NCI-H1436 treated with DMSO at 0.1 percent for 48 hours (cell line): ENCODE results near the gene ARMC3.
"Not testable (repeated sequence)": the region's sequence is repeated elsewhere in the genome, so short reads cannot be mapped to it uniquely, and the experiment has no call there.

ENCODE experiments used
- DNase-seq: peaks from one replicate; lab custom pipeline; 2025; lab: John Stamatoyannopoulos, UW

Gene ARMC3

GRCh38 chr10:22929053-22929452 is 1.2 kb downstream of the ARMC3 start:
- not testable (repeated sequence) for DNase-seq

GRCh38 chr10:22931948-22932347 is 4.1 kb downstream of the ARMC3 start:
- DNase-seq, result no peak

GRCh38 chr10:22932626-22933370 is 4.9 kb downstream of the ARMC3 start:
- DNase-seq, result no peak

- DNase-seq, result no peak
These were observed 6.9 kb downstream of the ARMC3 start for GRCh38 chr10:22934726-22935125.

GRCh38 chr10:22942437-22942836 is 14.6 kb downstream of the ARMC3 start:
- no peak for DNase-seq

GRCh38 chr10:22945934-22946673 is 18.3 kb downstream of the ARMC3 start:
- DNase-seq, result no peak

- no peak for DNase-seq
These were observed 27.1 kb downstream of the ARMC3 start for GRCh38 chr10:22954970-22955369.

GRCh38 chr10:22958338-22958737 is 30.5 kb downstream of the ARMC3 start:
- no peak for DNase-seq

- DNase-seq, result no peak
These were observed 31.4 kb downstream of the ARMC3 start for GRCh38 chr10:22959292-22959691.

GRCh38 chr10:22959950-22960349 is 32.1 kb downstream of the ARMC3 start:
- DNase-seq, result no peak

GRCh38 chr10:22962817-22963216 is 35.0 kb downstream of the ARMC3 start:
- DNase-seq, result no peak

- no peak for DNase-seq
These were observed 41.9 kb downstream of the ARMC3 start for GRCh38 chr10:22969704-22970103.

- DNase-seq, result no peak
These were observed 48.7 kb downstream of the ARMC3 start for GRCh38 chr10:22976534-22976933.

- no peak for DNase-seq
These were observed 49.9 kb downstream of the ARMC3 start for GRCh38 chr10:22977751-22978150.

GRCh38 chr10:22978287-22978686 is 50.4 kb downstream of the ARMC3 start:
- DNase-seq, result no peak

GRCh38 chr10:22978918-22979317 is 51.1 kb downstream of the ARMC3 start:
- DNase-seq, result no peak

- no peak for DNase-seq
These were observed 53.0 kb downstream of the ARMC3 start for GRCh38 chr10:22980822-22981221.

GRCh38 chr10:22984066-22984465 is 56.2 kb downstream of the ARMC3 start:
- DNase-seq, result no peak

GRCh38 chr10:22986771-22987542 is 59.1 kb downstream of the ARMC3 start:
- DNase-seq, result peak; percentile 53

GRCh38 chr10:22988581-22989360 is 60.9 kb downstream of the ARMC3 start:
- peak; percentile 40 for DNase-seq

- DNase-seq, result no peak
These were observed 62.6 kb downstream of the ARMC3 start for GRCh38 chr10:22990443-22990842.

GRCh38 chr10:22992075-22992474 is 64.2 kb downstream of the ARMC3 start:
- no peak for DNase-seq
